Activated CD4-positive, alpha-beta T cell treated with anti-CD3 and anti-CD28 coated beads for 48 hours (primary cell): Measurements from ENCODE around the gene MYO1D.
A peak's percentile ranks its signal among the peaks of the same experiment; 100 is the strongest.

ENCODE experiments used
- DNase-seq: peaks from one replicate; pipeline ENCODE4 v3.0.0-alpha.2; 2020

The MYO1D gene

DNA sequence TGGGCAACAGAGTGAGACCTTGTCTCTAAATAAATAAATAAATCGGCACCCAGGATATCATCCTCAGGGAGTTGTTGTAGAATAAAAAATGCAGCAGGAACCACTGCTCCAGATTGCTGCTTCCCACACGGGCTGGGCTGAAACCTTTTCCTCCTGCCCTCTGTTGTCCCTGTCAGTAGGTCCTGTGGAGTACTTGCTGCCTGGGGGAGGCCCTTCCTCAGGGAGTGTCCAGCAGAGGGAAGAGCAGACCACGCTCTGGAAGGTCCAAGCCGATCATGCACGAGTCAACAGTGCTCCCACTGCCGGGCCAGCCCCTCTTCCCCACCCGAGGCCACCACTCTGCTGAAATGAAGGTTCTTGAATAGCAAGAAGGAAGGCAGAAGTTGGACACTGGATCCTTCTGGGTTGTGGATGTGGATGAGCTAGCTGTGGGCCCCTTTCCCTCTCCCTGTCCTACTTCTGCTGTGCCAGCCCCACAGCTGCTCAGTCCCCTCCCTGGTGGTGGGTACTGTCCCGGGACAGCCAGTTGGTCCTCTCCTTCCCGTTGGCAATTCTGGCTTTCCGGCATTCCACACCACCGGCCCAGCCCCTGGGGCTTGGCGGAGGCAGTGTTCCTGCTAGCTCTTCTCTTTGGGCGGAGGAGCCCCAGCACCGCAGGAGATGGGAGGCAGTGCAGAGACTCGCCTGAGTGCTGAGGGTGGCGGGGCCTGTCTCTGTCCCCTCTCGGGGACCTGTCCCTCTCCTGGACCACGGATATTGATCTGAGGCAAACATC lies 379.3 kb downstream of the MYO1D start:
- no peak for DNase-seq

GRCh38 chr17:32496395-32497073 lies 380.4 kb downstream of the MYO1D start:
- DNase-seq = no peak

DNA sequence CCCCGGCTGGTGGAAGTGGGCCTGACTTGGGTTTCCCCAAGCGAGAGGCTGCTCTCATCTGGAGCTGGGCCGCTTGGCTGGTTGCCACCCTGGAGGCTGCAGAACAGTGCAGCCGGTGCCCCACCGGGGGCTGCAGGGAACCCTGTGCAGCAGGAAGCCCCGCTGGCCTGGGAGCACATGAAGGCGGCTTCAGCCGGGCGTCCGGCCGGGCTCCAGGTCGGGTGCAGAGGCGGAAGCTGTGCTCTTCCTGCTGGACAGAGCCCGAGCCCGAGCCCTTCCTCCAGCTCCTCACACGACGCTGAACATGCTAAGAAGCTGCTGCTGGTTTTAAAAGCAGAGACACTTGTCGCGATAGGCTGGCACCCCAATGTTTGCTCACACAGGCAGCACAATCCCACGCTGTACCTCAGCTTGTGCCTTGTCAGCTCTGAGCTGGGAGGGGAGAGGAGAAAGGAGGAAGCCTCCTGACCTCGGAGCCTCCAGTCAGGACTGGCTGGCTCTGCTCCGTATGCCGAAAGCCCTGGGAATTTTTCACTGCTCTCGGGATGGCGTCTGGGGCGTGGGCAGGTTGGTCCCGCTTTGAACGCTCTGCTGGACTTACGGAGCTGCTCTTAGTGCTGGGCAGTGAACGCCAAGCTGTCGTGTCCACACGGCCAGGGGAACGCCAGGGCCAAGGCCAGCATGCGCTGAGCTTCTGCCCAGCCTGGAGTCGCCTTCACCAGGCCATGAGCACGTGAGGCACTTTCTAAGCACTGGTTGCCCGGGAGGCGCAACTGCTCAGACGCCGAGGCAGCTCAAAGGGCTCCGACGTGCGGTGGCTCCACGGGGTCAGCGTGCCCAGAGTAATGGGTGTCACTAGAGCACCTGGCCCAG lies 381.3 kb downstream of the MYO1D start:
- DNase-seq = no peak

- no peak for DNase-seq
These were observed 382.1 kb downstream of the MYO1D start for GRCh38 chr17:32494621-32495358.

GRCh38 chr17:32493976-32494513 lies 382.9 kb downstream of the MYO1D start:
- no peak for DNase-seq

GRCh38 chr17:32493571-32493970 lies 383.4 kb downstream of the MYO1D start:
- DNase-seq = no peak

GRCh38 chr17:32492648-32493289 lies 384.2 kb downstream of the MYO1D start:
- no peak for DNase-seq

- DNase-seq = no peak
These were observed 384.7 kb downstream of the MYO1D start for GRCh38 chr17:32492264-32492589.

DNA sequence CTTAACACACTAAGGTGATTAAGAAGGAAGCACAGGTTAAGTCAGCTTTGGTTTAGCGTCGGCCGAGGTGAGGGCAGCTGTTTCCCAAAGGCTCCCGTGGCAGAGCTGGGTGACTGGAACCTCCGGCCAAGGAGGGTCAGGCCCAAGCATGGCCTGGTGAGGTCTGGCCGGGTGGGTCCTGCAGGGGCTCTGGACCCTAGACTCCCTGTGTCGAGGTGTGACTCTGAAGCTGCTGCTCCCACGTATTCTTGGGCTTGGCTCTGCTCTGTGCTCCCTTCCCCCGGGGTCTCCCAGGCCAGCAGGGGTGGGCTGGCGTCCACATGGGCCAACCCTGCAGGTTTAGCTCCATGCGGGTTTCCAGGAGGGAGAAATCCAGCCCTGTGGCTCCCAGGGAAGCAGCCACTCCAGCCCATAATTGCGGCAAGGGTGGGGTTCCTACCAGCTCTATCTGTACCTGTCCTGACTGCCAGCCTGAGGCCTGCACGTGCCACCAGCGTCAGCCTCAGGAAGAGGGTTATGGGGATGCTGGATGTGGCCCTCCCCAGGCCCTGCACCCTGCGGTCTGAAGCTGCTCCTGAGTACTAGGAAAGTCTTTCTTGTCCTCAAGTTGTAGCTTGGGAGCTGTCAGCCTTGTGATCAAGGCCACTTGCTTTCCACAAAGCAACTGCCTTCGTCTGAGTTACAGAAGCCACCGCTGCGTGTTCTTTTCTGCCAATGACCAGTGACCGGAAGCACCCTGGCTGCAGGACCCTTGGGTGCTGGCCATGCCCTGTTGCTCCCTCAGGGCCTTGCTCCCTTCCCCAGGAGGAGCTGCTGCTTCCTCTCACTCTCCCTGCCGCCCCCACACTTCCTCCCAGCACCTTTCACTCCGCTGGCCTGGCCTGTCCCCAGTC lies 385.3 kb downstream of the MYO1D start:
- peak; percentile 59 for DNase-seq

DNA sequence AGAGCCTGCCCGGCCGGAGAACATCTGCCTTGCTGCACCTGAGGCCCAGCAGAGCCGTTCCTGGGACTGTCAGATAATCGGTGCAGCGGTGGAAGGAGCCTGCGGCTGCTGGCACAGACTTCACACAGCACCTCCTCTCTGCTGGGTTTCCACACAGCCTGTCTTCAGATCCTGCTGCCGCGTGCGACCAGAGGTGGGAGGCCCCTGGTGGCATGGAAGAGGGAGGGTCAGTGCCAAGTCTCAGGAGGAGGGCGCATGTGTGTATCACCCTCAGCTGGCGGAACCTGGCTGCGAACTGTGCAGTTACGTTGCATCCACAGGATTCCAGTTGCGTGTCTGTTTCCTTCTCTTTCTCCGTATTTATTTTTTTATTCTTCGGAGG lies 386.8 kb downstream of the MYO1D start:
- DNase-seq = peak; percentile 41

GRCh38 chr17:32489320-32490100 lies 387.4 kb downstream of the MYO1D start:
- no peak for DNase-seq

DNA sequence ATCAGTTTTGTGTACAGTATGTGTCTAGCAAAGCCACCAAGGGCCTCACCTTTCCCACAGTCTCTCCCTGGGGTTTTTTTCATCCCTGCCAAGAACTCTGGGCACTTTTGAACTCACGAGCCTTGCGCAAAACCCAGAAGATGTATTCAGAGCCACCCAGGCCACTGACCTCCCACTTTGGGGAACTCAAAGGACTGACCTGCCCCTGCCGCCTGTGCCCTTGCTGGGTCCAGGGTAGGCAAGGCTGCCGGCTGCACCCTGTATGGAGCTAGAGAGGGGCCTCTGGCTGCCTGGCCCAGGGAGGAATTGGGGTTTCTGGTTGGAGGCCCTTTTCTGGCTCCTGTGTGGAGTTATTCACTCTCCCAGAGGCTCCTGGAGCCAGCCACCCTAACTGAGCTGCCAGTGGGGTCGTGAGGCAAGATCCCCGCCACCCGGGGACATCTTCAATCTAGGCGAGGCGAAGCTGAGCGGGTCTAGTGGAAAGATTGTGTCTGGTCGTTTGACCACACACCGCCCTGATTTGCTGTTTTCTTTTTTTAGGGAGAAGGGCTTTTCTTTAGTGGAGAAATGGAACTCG lies 388.2 kb downstream of the MYO1D start:
- DNase-seq = no peak

GRCh38 chr17:32488177-32488542 lies 388.8 kb downstream of the MYO1D start:
- DNase-seq = no peak

DNA sequence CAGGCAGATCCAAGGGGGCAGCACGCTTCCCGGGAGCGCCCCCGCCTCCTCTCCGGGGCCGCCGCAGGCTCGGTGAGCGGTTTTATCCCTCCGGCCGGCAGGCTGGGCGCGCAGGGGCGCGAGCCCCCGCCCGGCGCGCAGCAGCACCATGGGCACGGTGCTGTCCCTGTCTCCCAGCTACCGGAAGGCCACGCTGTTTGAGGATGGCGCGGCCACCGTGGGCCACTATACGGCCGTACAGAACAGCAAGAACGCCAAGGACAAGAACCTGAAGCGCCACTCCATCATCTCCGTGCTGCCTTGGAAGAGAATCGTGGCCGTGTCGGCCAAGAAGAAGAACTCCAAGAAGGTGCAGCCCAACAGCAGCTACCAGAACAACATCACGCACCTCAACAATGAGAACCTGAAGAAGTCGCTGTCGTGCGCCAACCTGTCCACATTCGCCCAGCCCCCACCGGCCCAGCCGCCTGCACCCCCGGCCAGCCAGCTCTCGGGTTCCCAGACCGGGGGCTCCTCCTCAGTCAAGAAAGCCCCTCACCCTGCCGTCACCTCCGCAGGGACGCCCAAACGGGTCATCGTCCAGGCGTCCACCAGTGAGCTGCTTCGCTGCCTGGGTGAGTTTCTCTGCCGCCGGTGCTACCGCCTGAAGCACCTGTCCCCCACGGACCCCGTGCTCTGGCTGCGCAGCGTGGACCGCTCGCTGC lies 389.3 kb downstream of the MYO1D start:
- DNase-seq = peak; percentile 49

DNA sequence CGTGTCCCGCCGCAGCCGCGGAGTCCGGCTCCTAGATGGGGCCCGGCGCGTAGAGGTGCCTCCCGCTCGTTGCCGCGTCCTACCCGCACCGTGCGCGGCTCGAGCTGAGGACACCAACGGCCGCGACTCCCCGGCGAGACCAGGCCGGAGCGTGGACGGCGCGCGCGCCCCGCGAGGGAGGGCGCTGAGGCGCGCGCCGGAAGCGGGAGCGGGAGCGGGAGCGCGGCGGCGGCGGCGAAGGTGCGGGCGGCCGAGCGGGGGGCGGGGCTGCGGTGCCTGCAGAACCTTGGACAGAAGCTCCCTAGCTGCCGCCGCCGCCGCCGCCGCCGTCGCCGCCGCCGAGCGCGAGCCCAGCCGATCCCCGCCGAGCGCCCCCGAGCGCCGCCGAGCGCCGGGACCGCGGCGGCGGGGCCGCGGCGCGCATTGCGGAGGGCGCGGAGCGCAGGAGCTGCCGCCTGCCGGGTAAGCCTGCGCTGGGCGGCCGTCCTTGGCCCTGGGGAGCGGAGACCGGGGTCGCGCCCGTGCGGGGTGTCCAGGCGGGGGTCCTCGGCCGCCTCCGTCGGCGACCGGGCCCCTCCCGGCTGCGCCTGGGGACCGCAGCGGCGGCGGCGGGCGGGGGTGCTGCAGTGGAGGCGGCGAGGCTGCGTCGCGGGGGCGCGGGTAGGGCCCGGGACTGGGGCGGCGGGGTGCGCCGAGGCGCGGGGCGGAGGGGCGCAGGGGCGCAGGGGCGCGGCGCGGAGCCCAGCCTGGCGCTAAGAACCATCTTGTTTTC lies 390.0 kb downstream of the MYO1D start, which contains the start of gene CDK5R1:
CDK5R1 (plus strand) TSS at position 293 of the 772 bp plus-strand sequence. CDS start 628 bp downstream, outside the sequence.
- DNase-seq = peak; percentile 80

DNA sequence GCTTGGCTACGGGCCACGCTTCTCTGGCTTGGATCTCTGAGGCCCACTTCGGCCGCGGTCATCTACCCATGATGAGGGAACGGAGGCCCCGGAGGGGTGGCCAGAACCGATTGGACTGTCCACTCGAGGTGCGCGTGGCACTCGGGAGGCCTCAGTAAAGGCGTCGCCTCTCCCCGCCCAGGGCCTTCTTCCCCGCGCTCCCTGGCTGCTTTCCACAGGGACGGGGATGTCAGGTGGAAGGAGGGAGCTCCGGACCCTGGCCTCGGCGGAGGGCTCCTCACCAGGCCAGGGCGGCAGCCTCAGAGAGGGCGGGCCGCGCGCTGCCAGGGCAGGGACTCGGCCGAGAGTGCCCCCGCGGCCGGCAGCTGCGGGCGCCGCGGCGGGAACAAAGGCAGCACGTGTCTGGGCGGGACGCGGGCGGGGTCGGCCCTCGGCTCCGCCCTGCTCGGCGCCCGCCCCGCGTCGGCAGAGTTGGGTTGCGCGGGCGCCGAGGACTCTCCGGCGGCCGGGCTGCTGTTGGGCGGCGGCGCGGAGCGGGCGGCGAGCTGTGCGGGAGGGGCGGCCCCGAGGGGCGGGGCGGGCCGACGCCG lies 390.7 kb downstream of the MYO1D start:
- DNase-seq = peak; percentile 75

GRCh38 chr17:32485261-32486110 lies 391.4 kb downstream of the MYO1D start:
- DNase-seq = no peak
